ENCODE data around the gene CFAP65. TPM values are rescaled to one million over a fixed set of nuclear protein-coding genes. Genes with fewer than 3 reads are reported as not detected.

Gene CFAP65
- total and polyA plus RNA-seq, 2 of the 13 experiments (the other 11 are each of a cell fraction or from before 2014, with no cell fraction given): 0.05 TPM; not detected in 1

DNA sequence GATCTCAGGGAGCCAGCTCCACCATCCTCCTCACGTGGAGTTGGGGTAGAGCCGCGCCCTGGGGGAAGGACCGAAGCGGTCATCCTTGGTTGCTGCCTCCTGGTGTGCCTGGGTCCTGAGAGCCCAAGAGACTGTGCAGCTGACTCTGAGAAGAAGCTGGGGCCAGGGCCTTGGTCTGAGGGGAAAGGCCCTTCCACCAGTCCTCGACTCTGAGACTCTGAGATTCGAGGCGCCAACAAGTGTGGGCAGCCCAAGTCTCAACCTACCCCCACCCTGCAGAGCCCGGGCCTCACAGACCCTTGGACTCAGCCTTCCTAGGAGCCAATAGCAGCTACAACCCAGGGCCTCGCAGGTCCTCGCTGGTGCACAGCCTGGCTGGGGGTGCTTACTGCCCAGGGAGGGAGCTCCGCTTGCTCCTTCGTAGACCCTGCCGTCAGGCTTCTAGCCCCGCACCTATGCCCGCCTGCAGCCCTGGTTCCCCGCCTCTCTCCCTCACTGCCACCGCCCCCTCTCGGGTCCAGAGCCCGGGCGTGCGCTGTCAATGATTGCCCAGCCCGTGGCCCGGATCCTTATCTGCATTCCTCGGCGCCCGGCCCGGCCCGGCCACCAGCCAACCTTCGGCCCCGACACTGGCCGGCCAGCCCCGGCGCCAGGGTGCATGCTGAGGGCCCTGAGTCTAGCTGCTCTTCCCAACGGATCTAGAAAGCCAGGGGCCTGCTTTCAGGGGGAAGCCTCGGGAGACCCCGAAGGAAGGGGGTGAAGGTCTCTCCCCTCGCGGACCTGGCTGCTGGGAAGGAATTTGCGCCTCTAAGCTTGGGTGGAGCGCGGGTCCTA is 17.4 kb upstream of the CFAP65 start (continued):
- TF ChIP-seq SIX1 (CRISPR knock-in tag; IDR thresholded peaks at IDR 0.05; ENCODE audit: borderline replicate concordance) (peak; percentile 35; the same call in 1 of the 2 replicates), IKZF4 (CRISPR knock-in tag; IDR thresholded peaks at IDR 0.05; ENCODE audit: borderline replicate concordance, low read depth, not compliant biosample characterization) (no peak), HNRNPLL (IDR thresholded peaks at IDR 0.05; ENCODE audit: low read depth, low read length, poor library complexity, severe bottlenecking) (peak; percentile 55), ZNF510 (CRISPR knock-in tag; IDR thresholded peaks at IDR 0.05; ENCODE audit: low read depth) (peak; percentile 83; the same call in 1 of the 2 replicates), MZF1 (CRISPR knock-in tag; IDR thresholded peaks at IDR 0.05; ENCODE audit: borderline replicate concordance) (peak; percentile 87), ZSCAN12 (CRISPR knock-in tag; IDR thresholded peaks at IDR 0.05) (no peak), PRPF4 (IDR thresholded peaks at IDR 0.05; ENCODE audit: low read depth, low read length, poor library complexity, severe bottlenecking) (no peak), SOX13 (IDR thresholded peaks at IDR 0.05) (no peak; the same call in 1 of the 2 replicates), SOX13 (CRISPR knock-in tag; conservative IDR thresholded peaks at IDR 0.05 in 1 of 2, IDR thresholded peaks at IDR 0.05 in 1 of 2) (peak in 1 of 2 experiments; percentile 94; a peak in 2 of 4 replicates), RFXANK (CRISPR knock-in tag; IDR thresholded peaks at IDR 0.05) (no peak), ERF (CRISPR knock-in tag; IDR thresholded peaks at IDR 0.05) (0 out of 2 replicates have a peak, but pooled peaks have one; percentile 47), SMYD3 (CRISPR knock-in tag; IDR thresholded peaks at IDR 0.05) (no peak), ZNF775 (CRISPR knock-in tag; IDR thresholded peaks at IDR 0.05; ENCODE audit: borderline replicate concordance) (peak; percentile 81; the same call in 1 of the 2 replicates), ZNF333 (CRISPR knock-in tag; IDR thresholded peaks at IDR 0.05; ENCODE audit: borderline replicate concordance) (no peak; the same call in 1 of the 2 replicates), CAMTA2 (CRISPR knock-in tag; IDR thresholded peaks at IDR 0.05; ENCODE audit: borderline replicate concordance) (no peak)
- TF ChIP-seq, protein P1, sequence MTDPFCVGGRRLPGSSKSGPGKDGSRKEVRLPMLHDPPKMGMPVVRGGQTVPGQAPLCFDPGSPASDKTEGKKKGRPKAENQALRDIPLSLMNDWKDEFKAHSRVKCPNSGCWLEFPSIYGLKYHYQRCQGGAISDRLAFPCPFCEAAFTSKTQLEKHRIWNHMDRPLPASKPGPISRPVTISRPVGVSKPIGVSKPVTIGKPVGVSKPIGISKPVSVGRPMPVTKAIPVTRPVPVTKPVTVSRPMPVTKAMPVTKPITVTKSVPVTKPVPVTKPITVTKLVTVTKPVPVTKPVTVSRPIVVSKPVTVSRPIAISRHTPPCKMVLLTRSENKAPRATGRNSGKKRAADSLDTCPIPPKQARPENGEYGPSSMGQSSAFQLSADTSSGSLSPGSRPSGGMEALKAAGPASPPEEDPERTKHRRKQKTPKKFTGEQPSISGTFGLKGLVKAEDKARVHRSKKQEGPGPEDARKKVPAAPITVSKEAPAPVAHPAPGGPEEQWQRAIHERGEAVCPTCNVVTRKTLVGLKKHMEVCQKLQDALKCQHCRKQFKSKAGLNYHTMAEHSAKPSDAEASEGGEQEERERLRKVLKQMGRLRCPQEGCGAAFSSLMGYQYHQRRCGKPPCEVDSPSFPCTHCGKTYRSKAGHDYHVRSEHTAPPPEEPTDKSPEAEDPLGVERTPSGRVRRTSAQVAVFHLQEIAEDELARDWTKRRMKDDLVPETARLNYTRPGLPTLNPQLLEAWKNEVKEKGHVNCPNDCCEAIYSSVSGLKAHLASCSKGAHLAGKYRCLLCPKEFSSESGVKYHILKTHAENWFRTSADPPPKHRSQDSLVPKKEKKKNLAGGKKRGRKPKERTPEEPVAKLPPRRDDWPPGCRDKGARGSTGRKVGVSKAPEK (CRISPR knock-in tag; IDR thresholded peaks at IDR 0.05; ENCODE audit: borderline replicate concordance): peak; percentile 94; the same call in 1 of the 2 replicates
- TF ChIP-seq, protein P2, sequence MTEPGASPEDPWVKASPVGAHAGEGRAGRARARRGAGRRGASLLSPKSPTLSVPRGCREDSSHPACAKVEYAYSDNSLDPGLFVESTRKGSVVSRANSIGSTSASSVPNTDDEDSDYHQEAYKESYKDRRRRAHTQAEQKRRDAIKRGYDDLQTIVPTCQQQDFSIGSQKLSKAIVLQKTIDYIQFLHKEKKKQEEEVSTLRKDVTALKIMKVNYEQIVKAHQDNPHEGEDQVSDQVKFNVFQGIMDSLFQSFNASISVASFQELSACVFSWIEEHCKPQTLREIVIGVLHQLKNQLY (CRISPR knock-in tag; IDR thresholded peaks at IDR 0.05): peak; percentile 58; the same call in 1 of the 2 replicates
- TF ChIP-seq, protein P3, sequence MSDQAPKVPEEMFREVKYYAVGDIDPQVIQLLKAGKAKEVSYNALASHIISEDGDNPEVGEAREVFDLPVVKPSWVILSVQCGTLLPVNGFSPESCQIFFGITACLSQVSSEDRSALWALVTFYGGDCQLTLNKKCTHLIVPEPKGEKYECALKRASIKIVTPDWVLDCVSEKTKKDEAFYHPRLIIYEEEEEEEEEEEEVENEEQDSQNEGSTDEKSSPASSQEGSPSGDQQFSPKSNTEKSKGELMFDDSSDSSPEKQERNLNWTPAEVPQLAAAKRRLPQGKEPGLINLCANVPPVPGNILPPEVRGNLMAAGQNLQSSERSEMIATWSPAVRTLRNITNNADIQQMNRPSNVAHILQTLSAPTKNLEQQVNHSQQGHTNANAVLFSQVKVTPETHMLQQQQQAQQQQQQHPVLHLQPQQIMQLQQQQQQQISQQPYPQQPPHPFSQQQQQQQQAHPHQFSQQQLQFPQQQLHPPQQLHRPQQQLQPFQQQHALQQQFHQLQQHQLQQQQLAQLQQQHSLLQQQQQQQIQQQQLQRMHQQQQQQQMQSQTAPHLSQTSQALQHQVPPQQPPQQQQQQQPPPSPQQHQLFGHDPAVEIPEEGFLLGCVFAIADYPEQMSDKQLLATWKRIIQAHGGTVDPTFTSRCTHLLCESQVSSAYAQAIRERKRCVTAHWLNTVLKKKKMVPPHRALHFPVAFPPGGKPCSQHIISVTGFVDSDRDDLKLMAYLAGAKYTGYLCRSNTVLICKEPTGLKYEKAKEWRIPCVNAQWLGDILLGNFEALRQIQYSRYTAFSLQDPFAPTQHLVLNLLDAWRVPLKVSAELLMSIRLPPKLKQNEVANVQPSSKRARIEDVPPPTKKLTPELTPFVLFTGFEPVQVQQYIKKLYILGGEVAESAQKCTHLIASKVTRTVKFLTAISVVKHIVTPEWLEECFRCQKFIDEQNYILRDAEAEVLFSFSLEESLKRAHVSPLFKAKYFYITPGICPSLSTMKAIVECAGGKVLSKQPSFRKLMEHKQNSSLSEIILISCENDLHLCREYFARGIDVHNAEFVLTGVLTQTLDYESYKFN (CRISPR knock-in tag; conservative IDR thresholded peaks at IDR 0.05): peak; percentile 84

Measured in HepG2 (cell line).